Cardiac muscle cell (in vitro differentiated cells and primary cell): ENCODE data around the gene SNRPF. TPM values are rescaled to one million over a fixed set of nuclear protein-coding genes. Genes with fewer than 3 reads are reported as not detected.

Experiments
- DNase-seq, 2 donors: peaks; one replicate each; pipeline versions ENCODE4 v3.0.0 to v3.0.0-alpha.2; 2010 to 2017; ENCODE audit warnings: low read depth in 1 of 2, low spot score in 1 of 2
- H3K27ac ChIP-seq: fragments of 200-600 bp; sonication (generic); 2 replicates; pipeline ENCODE4 v1.5.1; 2016
- H3K27me3 ChIP-seq: fragments of 200-600 bp; sonication (generic); 2 replicates; pipeline ENCODE4 v1.6.0; 2016; ENCODE audit warnings: control low read depth
- H3K36me3 ChIP-seq: fragments of 200-600 bp; sonication (generic); 2 replicates; pipeline ENCODE4 v1.5.1; 2016; ENCODE audit warnings: control low read depth
- H3K4me1 ChIP-seq: fragments of 200-600 bp; sonication (generic); 2 replicates; pipeline ENCODE4 v1.8.1; 2017; ENCODE audit warnings: low read depth, mild to moderate bottlenecking, mixed run types
- H3K4me3 ChIP-seq: fragments of 200-600 bp; sonication (generic); 2 replicates; pipeline ENCODE4 v1.5.1; 2016; ENCODE audit warnings: mild to moderate bottlenecking
- H3K9me3 ChIP-seq: fragments of 200-600 bp; sonication (generic); 2 replicates; pipeline ENCODE4 v1.5.1; 2017; ENCODE audit warnings: low read depth, mild to moderate bottlenecking, control low read depth
- CTCF ChIP-seq: IDR thresholded peaks from 2 replicates; pipeline ENCODE4 v1.5.1; 2012; ENCODE audit warnings: low read depth, mild to moderate bottlenecking, low read length
- polyA plus RNA-seq: library from polyadenylated mRNA; unstranded; fragments of >200 nt; fragmentation: Nextera tagmentation; extraction: Ambion mirVana; gene quantifications from 2 replicates; pipeline ENCODE4 v1.2.1, GENCODE V29; 2016
- total RNA-seq: library from RNA; depleted of rRNA; stranded (reverse); fragments of >200 nt; gene quantifications from 2 replicates; pipeline ENCODE4 v1.2.3, GENCODE V29; 2016

Gene SNRPF
- total and polyA plus RNA-seq, 2 experiments from 2014 or later = 20.9 to 76.2 TPM

- no peak for TF ChIP-seq CTCF
- peak overlapping the region; percentile 87 for H3K27ac ChIP-seq
- H3K36me3 ChIP-seq = peaks cover 17% of the 10 kb centered on the region
- H3K4me3 ChIP-seq = peak overlapping the region; percentile 68
- H3K4me1 ChIP-seq = peaks cover 6% of the 10 kb centered on the region
- no peak for DNase-seq
- no peaks in the 10 kb centered on the region for H3K27me3 ChIP-seq
- no peaks in the 10 kb centered on the region for H3K9me3 ChIP-seq
Measured at GRCh38 chr12:95859947-95860850, 1.4 kb downstream of the SNRPF start.

GRCh38 chr12:95862038-95862437 is 3.3 kb downstream of the SNRPF start:
- H3K4me1 ChIP-seq = peaks cover 6% of the 10 kb centered on the region
- H3K4me3 ChIP-seq = no peak overlapping the region
- DNase-seq = no peak
- peaks cover 25% of the 10 kb centered on the region for H3K36me3 ChIP-seq
- no peaks in the 10 kb centered on the region for H3K27me3 ChIP-seq
- no peak overlapping the region for H3K27ac ChIP-seq
- no peak for TF ChIP-seq CTCF
- no peaks in the 10 kb centered on the region for H3K9me3 ChIP-seq

GRCh38 chr12:95863337-95863736 is 4.6 kb downstream of the SNRPF start:
- no peak for TF ChIP-seq CTCF
- peaks cover 38% of the 10 kb centered on the region for H3K36me3 ChIP-seq
- H3K27me3 ChIP-seq = no peaks in the 10 kb centered on the region
- H3K9me3 ChIP-seq = no peaks in the 10 kb centered on the region
- no peak for DNase-seq
- H3K4me1 ChIP-seq = peaks cover 6% of the 10 kb centered on the region
- no peak overlapping the region for H3K27ac ChIP-seq
- H3K4me3 ChIP-seq = no peak overlapping the region

GRCh38 chr12:95870897-95871296 is 12.1 kb downstream of the SNRPF start:
- H3K27me3 ChIP-seq = no peaks in the 10 kb centered on the region
- no peaks in the 10 kb centered on the region for H3K4me1 ChIP-seq
- H3K4me3 ChIP-seq = no peak overlapping the region
- TF ChIP-seq CTCF = no peak
- no peaks in the 10 kb centered on the region for H3K9me3 ChIP-seq
- peaks cover 24% of the 10 kb centered on the region for H3K36me3 ChIP-seq
- H3K27ac ChIP-seq = no peak overlapping the region
- no peak for DNase-seq

- Histone ChIP-seq H3K27me3 (no peaks in the 10 kb centered on the region), H3K27ac (no peak overlapping the region), H3K36me3 (no peaks in the 10 kb centered on the region), H3K4me3 (no peak overlapping the region), H3K9me3 (no peaks in the 10 kb centered on the region), H3K4me1 (no peaks in the 10 kb centered on the region)
- no peak for DNase-seq
- no peak for TF ChIP-seq CTCF
Measured at GRCh38 chr12:95874452-95874851, 15.7 kb downstream of the SNRPF start.
